GM12875 (cell line): ENCODE results near the gene TM9SF2.
"Not testable (repeated sequence)": the region's sequence is repeated elsewhere in the genome, so short reads cannot be mapped to it uniquely, and the experiment has no call there.

Experiments used
- H3K4me3 ChIP-seq: one replicate; pipeline ENCODE4 v1.5.1; 2011; ENCODE audit warnings: low read depth, low read length, control low read depth
- CTCF ChIP-seq: IDR thresholded peaks from 2 replicates; pipeline ENCODE4 v1.5.1; 2011; ENCODE audit warnings: low read depth, mild to moderate bottlenecking, control low read depth, inconsistent platforms, low read length, moderate library complexity, borderline replicate concordance; ENCODE audit not compliant: insufficient read depth

The TM9SF2 gene

GRCh38 chr13:99477493-99477892 is 23.8 kb upstream of the TM9SF2 start:
- TF ChIP-seq CTCF = no peak
- no peak overlapping the region for H3K4me3 ChIP-seq

GRCh38 chr13:99481366-99481765 is 19.9 kb upstream of the TM9SF2 start:
- no peak for TF ChIP-seq CTCF
- H3K4me3 ChIP-seq = no peak overlapping the region

- no peak overlapping the region for H3K4me3 ChIP-seq
- no peak for TF ChIP-seq CTCF
Observed at GRCh38 chr13:99484473-99484872, 16.8 kb upstream of the TM9SF2 start.

- H3K4me3 ChIP-seq = no peak overlapping the region
Observed at GRCh38 chr13:99486996-99487395, 14.3 kb upstream of the TM9SF2 start.

GRCh38 chr13:99489028-99489427 is 12.2 kb upstream of the TM9SF2 start:
- TF ChIP-seq CTCF = no peak

More at GRCh38 chr13:99486996-99487395, 14.3 kb upstream of the TM9SF2 start:
- no peak for TF ChIP-seq CTCF

GRCh38 chr13:99491750-99492149 is 9.5 kb upstream of the TM9SF2 start:
- H3K4me3 ChIP-seq = not testable (repeated sequence)

More at GRCh38 chr13:99489028-99489427, 12.2 kb upstream of the TM9SF2 start:
- no peak overlapping the region for H3K4me3 ChIP-seq

GRCh38 chr13:99495466-99496183 is 5.6 kb upstream of the TM9SF2 start:
- no peak for TF ChIP-seq CTCF
- no peak overlapping the region for H3K4me3 ChIP-seq
